G401 (cell line): ENCODE measurements around the gene ENPEP. TPM values are rescaled to one million over a fixed set of nuclear protein-coding genes. Genes with fewer than 3 reads are reported as not detected.
A peak's percentile ranks its signal among the peaks of the same experiment; 100 is the strongest.
"Not testable (repeated sequence)": the region's sequence is repeated elsewhere in the genome, so short reads cannot be mapped to it uniquely, and the experiment has no call there.

ENCODE experiments used
- DNase-seq: peaks from one replicate; pipeline ENCODE4 v3.0.0-alpha.2; 2015; ENCODE audit warnings: low spot score
- in situ Hi-C: cut with HindIII; loops from 2 replicates; pipeline ENCODE4 v1.10.0; 2016; ENCODE audit warnings: low sequenced_read_pairs, mixed read lengths
- total RNA-seq: library from RNA; depleted of rRNA; stranded (reverse); fragments of >200 nt; shearing (Covaris generic); gene quantifications from 2 replicates; pipeline ENCODE4 v1.2.3, GENCODE V29; 2014

Gene ENPEP
- total RNA-seq, 1 experiment from 2014 or later: not detected

DNA sequence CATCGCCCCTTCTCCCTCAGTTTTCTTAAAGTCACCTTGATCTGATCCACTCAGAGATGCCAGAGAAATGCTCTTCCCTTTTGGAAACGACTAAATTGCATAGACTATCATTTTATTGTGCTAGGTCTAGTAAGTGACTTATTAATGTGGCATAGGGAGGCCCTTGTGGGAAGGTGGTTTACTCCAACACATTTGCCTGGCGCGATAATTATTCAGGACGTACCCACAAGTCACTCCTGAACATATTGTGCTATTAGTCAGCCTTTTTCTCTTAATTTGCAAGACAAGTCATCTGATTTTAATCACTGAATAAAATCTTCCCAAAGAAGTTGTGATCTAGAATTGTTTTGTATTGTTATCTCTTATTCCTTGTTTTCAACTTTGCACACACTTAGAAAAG, 7.6 kb downstream of the ENPEP start:
- DNase-seq: no peak
- in situ Hi-C loops: no loop called here

- in situ Hi-C loops: no loop called here
- no peak for DNase-seq
Observed at GRCh38 chr4:110484029-110484428, 8.1 kb downstream of the ENPEP start.

DNA sequence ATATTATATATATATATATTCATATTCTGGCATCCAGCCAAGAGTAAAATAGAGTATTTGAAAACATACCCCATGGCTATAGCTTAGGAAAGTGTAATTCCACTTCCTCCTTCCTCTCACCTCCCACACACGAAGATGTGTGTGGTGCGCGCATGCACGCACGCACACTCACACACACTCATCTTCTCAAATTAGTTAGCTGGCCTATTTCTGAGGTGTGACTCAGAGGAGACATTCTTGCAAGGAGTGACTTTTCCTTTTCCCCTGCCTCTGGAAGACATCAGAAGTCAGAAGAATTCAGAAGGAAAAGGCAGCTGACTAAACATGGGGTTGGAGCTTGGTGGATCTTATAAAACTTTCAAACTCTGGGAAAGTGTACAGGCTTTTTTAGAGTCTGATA, 8.8 kb downstream of the ENPEP start:
- no peak for DNase-seq
- in situ Hi-C loops: no loop called here

DNA sequence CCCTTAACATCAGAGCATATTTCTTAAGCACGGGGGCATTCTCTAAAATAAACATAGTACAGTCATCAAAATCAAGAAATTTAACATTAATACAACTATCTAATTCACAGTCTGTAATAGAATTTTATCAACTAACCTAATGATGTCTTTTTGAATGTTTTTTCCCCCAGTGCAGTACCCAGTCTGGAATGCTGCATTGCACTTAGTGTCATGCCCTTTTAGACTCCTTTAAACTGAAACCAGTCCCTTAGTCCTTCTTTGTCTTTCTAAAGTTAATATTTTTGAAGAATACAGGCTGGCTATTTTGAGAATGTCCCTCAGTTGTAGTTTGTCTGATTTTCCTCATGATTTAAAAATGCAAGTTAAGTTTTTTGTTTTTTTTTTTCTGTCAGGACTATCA, 9.5 kb downstream of the ENPEP start:
- in situ Hi-C loops: no loop called here
- no peak for DNase-seq

GRCh38 chr4:110486256-110486655, 10.3 kb downstream of the ENPEP start:
- in situ Hi-C loops: no loop called here
- DNase-seq: no peak

DNA sequence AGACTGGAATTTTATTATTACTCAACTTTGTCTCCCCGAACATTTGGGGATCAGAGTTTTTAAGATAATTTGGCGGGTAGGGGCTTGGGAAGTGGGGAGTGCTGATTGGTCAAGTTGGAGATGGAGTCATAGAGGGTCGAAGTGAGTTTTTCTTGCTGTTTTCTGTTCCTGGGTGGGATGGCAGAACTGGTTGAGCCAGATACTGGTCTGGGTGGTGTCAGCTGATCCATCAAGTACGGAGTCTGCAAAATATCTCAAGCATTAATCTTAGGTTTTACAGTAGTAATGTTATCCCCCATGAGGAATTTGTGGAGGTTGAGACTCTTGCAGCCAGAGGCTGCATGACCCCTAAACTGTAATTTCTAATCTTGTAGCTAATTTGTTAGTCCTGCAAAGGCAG, 10.9 kb downstream of the ENPEP start:
- DNase-seq, in situ Hi-C loops: not testable (repeated sequence)

DNA sequence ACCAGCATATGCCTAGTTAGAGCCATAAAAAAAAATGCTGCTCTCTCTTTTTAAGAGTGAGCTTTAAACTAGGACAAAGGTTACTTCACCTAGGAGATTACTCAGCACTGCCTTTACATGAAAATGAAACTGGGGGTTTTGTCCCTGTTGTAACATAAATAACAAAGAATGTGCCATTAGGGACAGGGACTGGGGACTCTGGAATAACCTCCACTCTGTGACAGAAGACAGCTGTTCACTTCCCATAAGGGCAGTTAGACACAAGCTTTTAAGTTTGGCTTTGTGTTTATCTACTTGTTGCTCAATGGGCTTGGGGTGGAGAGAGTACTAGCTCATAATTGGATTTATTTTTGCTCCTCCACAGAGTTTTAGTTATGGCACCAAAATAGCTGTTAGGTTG, 11.9 kb downstream of the ENPEP start:
- no peak for DNase-seq
- in situ Hi-C loops: no loop called here

DNA sequence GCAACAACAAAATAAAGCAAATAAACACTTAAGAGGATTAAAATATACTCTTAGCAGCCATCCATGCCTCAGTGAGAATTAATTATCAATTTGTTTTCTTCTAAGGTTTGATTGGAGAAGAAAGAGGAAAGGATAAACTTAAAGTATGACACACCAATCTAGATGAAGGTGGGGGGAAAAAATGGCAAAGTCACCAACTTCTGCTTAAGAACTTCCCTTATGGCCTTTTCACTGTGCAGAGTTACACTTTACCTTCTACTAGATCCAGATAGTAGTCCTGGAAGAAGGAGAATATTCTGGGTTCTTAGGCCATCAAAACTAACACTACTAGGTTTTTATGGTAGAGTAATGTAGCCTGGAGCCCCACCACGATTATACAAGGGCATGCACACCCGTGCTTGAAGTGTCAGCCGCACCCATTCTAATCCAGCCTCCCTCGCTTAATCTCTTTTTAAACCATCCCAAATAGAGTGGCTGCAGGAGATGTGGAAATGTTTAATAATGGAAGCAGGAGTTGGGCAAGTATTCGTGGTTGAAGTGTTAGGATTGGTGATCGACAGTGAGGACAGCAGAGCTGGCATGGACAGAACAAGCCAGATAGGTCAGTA, 14.1 kb downstream of the ENPEP start:
- no peak for DNase-seq
- in situ Hi-C loops: no loop called here

- in situ Hi-C loops: no loop called here
- no peak for DNase-seq
Observed at GRCh38 chr4:110492522-110492921, 16.6 kb downstream of the ENPEP start.

- DNase-seq: no peak
- in situ Hi-C loops: no loop called here
Observed at GRCh38 chr4:110493520-110493919, 17.6 kb downstream of the ENPEP start.

GRCh38 chr4:110498420-110498819, 22.5 kb downstream of the ENPEP start:
- DNase-seq: no peak
- in situ Hi-C loops: no loop called here

DNA sequence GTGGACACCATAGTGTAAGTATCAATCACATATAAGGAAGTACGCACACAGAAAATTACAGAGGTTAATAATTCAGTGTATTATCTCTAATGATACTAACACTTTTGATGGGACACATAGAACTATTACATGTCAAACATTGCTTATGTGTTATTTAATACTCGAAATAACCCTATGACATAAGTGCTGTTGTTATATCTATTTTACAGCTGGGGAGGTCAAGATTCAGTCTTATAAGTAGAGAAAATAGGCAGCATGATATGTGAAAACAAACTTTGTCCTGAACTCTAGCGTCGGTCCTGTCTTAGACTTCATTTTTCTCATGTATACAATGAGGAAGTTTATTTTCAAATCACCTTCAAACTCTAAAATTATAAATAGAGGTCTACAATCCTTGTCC, 23.2 kb downstream of the ENPEP start:
- in situ Hi-C loops: no loop called here
- DNase-seq: no peak

- in situ Hi-C loops: no loop called here
- DNase-seq: no peak
Observed at GRCh38 chr4:110501826-110502225, 25.9 kb downstream of the ENPEP start.

GRCh38 chr4:110503270-110504083, 27.5 kb downstream of the ENPEP start:
- in situ Hi-C loops: no loop called here
- no peak for DNase-seq

DNA sequence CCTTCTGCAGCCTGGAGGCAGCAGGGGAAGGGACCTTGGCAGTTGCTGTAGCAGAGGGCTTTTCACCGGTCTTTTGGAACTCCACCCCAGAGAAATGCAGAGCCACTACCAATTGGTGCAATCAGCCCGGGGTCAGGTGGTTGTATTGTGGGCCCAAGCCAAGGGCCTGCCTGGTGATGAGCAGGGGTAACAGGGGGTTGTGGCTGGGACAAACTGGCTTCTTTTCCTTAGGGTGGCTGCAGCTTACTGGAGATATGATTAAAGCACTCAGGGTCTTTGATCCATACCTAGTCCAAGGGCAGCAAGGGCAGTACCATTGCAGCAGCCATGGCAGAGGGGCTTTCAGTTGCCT, 28.1 kb downstream of the ENPEP start:
- in situ Hi-C loops: no loop called here
- no peak for DNase-seq

GRCh38 chr4:110505440-110505839, 29.5 kb downstream of the ENPEP start:
- in situ Hi-C loops: no loop called here

GRCh38 chr4:110508827-110509710, 33.1 kb downstream of the ENPEP start:
- in situ Hi-C loops: no loop called here
- DNase-seq: no peak

More at GRCh38 chr4:110505440-110505839, 29.5 kb downstream of the ENPEP start:
- DNase-seq: no peak

DNA sequence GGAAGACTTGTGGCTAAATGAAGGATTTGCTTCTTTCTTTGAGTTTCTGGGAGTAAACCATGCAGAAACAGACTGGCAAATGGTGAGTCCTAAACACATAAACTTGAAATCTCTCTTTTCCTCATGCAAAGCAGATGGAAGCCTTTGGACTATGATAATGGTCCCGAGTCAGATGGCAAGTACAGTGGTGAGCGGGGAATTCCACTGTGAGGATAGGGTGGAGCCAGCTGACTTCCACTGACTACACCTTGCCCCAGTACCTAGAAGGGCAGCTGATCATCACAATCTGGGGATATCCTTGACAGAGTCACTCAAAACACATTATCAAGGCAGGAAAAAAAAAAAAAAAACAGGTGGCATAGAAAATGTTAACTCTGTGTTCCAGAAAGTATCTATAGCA, 34.3 kb downstream of the ENPEP start:
- DNase-seq: no peak
- in situ Hi-C loops: no loop called here

GRCh38 chr4:110510955-110511544, 35.1 kb downstream of the ENPEP start:
- in situ Hi-C loops: no loop called here
- DNase-seq: peak; percentile 72

- DNase-seq: no peak
- in situ Hi-C loops: no loop called here
Observed at GRCh38 chr4:110512901-110513300, 36.9 kb downstream of the ENPEP start.
